ENCODE measurements around the gene ANXA5. TPM values are rescaled to one million over a fixed set of nuclear protein-coding genes. Genes with fewer than 3 reads are reported as not detected.

Gene ANXA5
- total and polyA plus RNA-seq, 2 of the 4 experiments (the other 2 are of a cell fraction), result 780 to 1,448 TPM

DNA sequence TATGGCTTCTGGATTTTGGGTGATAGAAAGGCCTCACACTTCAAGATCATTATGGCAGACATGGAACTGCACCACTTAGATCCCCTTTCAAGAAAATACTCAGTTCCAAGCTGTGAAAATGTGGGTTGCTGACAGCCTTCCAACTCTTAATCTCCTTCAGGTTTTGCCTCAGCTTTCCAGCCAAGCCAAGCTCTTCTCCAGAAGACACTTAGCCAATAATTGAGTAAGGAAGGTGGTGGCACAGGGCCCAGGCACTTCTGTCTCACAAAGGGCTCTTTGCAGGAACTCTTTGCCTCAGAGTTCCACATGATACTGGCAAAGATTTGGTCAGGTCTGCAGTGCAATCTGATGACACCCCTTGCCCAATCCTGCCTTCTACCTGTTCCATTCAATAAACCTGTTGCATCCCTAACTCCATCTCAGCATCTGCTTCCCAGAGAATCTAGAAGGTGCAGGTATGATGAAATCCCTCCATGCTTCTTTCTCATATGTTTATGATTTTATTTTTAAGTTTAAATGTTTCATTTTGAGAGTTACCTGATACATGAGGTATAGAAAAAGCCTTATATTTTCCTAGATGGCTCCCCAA is 30.6 kb downstream of the ANXA5 start:
- ChIA-PET POLR2A (ENCODE audit: unreplicated experiment) (no interaction called here), CTCF (no interaction called here)
- H4K5ac ChIP-seq (ENCODE audit: low read depth, low read length), result no peak overlapping the region
- no peak overlapping the region for H3K56ac ChIP-seq (ENCODE audit: extremely low read depth, insufficient read depth, low read length)
- no peak overlapping the region for H2AK9ac ChIP-seq (replicated peaks; ENCODE audit: low read depth, low read length, poor library complexity)
- DNase-seq (no peak), ATAC-seq (ENCODE audit: low read depth) (no peak)
- H2AK5ac ChIP-seq (ENCODE audit: low read depth, low read length), result no peak overlapping the region
- TF ChIP-seq CEBPB (IDR thresholded peaks at IDR 0.05; ENCODE audit: low read depth, low read length), result peak; percentile 29; the same call in 1 of the 2 replicates
- TF ChIP-seq, protein P1, sequence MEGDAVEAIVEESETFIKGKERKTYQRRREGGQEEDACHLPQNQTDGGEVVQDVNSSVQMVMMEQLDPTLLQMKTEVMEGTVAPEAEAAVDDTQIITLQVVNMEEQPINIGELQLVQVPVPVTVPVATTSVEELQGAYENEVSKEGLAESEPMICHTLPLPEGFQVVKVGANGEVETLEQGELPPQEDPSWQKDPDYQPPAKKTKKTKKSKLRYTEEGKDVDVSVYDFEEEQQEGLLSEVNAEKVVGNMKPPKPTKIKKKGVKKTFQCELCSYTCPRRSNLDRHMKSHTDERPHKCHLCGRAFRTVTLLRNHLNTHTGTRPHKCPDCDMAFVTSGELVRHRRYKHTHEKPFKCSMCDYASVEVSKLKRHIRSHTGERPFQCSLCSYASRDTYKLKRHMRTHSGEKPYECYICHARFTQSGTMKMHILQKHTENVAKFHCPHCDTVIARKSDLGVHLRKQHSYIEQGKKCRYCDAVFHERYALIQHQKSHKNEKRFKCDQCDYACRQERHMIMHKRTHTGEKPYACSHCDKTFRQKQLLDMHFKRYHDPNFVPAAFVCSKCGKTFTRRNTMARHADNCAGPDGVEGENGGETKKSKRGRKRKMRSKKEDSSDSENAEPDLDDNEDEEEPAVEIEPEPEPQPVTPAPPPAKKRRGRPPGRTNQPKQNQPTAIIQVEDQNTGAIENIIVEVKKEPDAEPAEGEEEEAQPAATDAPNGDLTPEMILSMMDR (conservative IDR thresholded peaks at IDR 0.05; ENCODE audit: low read depth, low read length), result no peak
- no TSS peak for BruUV-seq (replicated peaks)
- no peak overlapping the region for H2BK120ac ChIP-seq (ENCODE audit: low read depth, low read length)
- intact Hi-C loops (cut with micrococcal nuclease), result no loop called here
- dilution Hi-C loops (cut with HindIII; ENCODE audit: low sequenced_read_pairs, unreplicated experiment), result loop anchor here (10.0 kb wide), 1 partner anchor 149 kb away; no protein-coding TSS in a partner anchor
- in situ Hi-C loops (cut with MboI; ENCODE audit: low sequenced_read_pairs), result no loop called here
- peaks cover 3% of the 10 kb centered on the region; the same call in 1 of the 2 replicates for H3K9me1 ChIP-seq (ENCODE audit: insufficient read depth, low read length)
- H3K4me3 ChIP-seq (ENCODE audit: insufficient read depth, low read depth, low read length), result no peak overlapping the region
- H3K9ac ChIP-seq (ENCODE audit: low read depth, low read length), result no peak overlapping the region
- H4K8ac ChIP-seq (ENCODE audit: low read depth in 2 of 2, low read length in 2 of 2), result 0 out of 4 replicates have a peak overlapping the region, but pooled peaks of 1 of the 2 experiments have one; percentile 7
- peaks cover 0 to 18% of the 10 kb centered on the region in 2 experiments; a peak in 2 of 4 replicates for H3K79me1 ChIP-seq (ENCODE audit: low read depth in 1 of 2, low read length in 2 of 2)
- H3K4ac ChIP-seq (ENCODE audit: low read depth, low read length), result no peak overlapping the region
- no peak overlapping the region for H2BK5ac ChIP-seq (ENCODE audit: low read depth, low read length, poor library complexity, severe bottlenecking)
- H3K4me2 ChIP-seq (ENCODE audit: low read depth, low read length), result no peak overlapping the region
- H2BK15ac ChIP-seq (ENCODE audit: low read depth, low read length), result no peak overlapping the region
- H3K27me3 ChIP-seq (ENCODE audit: control insufficient read depth, insufficient read depth, low read length), result no peaks in the 10 kb centered on the region
- no peak overlapping the region for H2BK20ac ChIP-seq (ENCODE audit: low read depth, low read length)
- H3K23ac ChIP-seq (ENCODE audit: low read depth, low read length), result no peak overlapping the region
- H3K9me3 ChIP-seq (ENCODE audit: control insufficient read depth, insufficient read depth, low read length), result no peaks in the 10 kb centered on the region
- H2AFZ ChIP-seq (replicated peaks; ENCODE audit: low read length, poor library complexity), result no peak overlapping the region
- H3K27ac ChIP-seq (ENCODE audit: insufficient read depth, low read length), result no peak overlapping the region
- H3K14ac ChIP-seq (replicated peaks; ENCODE audit: low read depth, low read length), result no peak overlapping the region
- no peak overlapping the region for H4K91ac ChIP-seq (ENCODE audit: insufficient read depth, low read depth, low read length)
- no peak overlapping the region for H3K18ac ChIP-seq (ENCODE audit: low read depth, low read length)
- peaks cover 28% of the 10 kb centered on the region for H4K20me1 ChIP-seq (ENCODE audit: insufficient read depth, low read length)
- H3K36me3 ChIP-seq (ENCODE audit: control insufficient read depth, insufficient read depth, low read length), result peaks cover 31% of the 10 kb centered on the region
- H3K4me1 ChIP-seq (ENCODE audit: control insufficient read depth, insufficient read depth, low read length), result peaks cover 9% of the 10 kb centered on the region
